ENCODE data around the gene TTC28.

The TTC28 gene

DNA sequence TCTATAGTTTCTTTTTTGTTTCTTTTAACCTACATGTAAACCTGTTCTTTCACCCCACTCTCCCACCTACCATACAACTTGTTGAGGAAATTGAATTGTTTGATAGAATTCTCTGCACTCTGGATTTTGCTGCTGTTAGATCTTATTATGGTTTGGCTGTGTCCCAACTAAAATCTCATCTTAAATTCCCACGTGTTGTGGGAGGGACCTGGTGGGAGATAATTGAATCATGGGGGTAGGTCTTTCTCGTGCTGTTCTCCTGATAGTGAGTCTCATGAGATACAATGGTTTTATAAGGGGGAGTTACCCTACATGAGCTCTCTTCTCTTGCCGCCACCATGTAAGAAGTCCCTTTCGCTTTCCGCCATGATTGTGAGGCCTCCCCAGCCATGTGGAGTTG, 745.6 kb downstream of the TTC28 start:
- Histone ChIP-seq H3K9me3 (ENCODE audit: control insufficient read depth, low read length) (no peaks in the 10 kb centered on the region), H3K9ac (ENCODE audit: low read length) (no peak overlapping the region), H3K4me3 (ENCODE audit: low read length) (no peak overlapping the region), H3K36me3 (ENCODE audit: control insufficient read depth, insufficient read depth, low read length) (no peaks in the 10 kb centered on the region), H3K27me3 (ENCODE audit: control insufficient read depth, insufficient read depth, low read length) (no peaks in the 10 kb centered on the region), H3K4me1 (ENCODE audit: control insufficient read depth, insufficient read depth, low read length) (no peaks in the 10 kb centered on the region)

GRCh38 chr22:27933186-27933983, 746.3 kb downstream of the TTC28 start:
- H3K36me3 ChIP-seq (ENCODE audit: control insufficient read depth, insufficient read depth, low read length): no peaks in the 10 kb centered on the region
- H3K4me1 ChIP-seq (ENCODE audit: control insufficient read depth, insufficient read depth, low read length): no peaks in the 10 kb centered on the region
- H3K9ac ChIP-seq (ENCODE audit: low read length): peak overlapping the region; percentile 22
- H3K4me3 ChIP-seq (ENCODE audit: low read length): no peak overlapping the region
- no peaks in the 10 kb centered on the region for H3K9me3 ChIP-seq (ENCODE audit: control insufficient read depth, low read length)
- H3K27me3 ChIP-seq (ENCODE audit: control insufficient read depth, insufficient read depth, low read length): no peaks in the 10 kb centered on the region

DNA sequence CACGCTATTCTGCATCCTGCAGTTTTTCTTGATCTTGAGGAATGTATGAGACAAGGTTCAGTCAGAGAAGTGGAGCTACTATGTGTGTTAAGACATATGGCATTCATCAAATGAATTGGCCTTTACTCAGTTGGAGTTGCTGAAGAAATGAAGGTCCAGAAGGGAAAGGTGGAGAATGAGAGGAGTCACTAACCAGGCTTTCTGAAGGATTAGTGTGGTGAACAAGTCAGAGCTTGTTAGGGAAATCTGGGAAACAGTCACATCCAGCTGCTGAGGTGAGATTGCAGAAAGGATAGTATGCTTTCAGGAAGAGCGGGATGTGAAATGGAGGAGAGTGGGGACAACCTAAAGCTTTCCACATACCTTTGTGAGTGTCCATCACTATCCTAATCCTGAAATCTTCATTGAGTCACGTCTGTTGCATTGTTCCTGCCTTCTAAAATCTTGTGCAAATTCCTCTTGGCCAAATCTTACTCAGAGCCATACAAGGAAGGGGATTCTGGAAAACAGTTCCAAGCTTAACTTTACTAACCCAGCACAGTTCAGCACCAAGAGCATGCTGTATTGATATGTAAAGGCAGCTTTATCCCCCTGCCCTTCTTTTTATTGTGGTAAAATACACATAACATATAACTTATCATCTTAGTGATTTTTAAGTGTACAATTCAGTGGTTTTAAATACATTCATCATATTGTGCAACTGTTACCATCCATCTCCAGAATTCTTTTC, 749.1 kb downstream of the TTC28 start:
- no peak overlapping the region for H3K9ac ChIP-seq (ENCODE audit: low read length)
- no peaks in the 10 kb centered on the region for H3K36me3 ChIP-seq (ENCODE audit: control insufficient read depth, insufficient read depth, low read length)
- no peaks in the 10 kb centered on the region for H3K4me1 ChIP-seq (ENCODE audit: control insufficient read depth, insufficient read depth, low read length)
- H3K27me3 ChIP-seq (ENCODE audit: control insufficient read depth, insufficient read depth, low read length): no peaks in the 10 kb centered on the region
- no peaks in the 10 kb centered on the region for H3K9me3 ChIP-seq (ENCODE audit: control insufficient read depth, low read length)
- H3K4me3 ChIP-seq (ENCODE audit: low read length): no peak overlapping the region
